PFSK-1 (cell line): Measurements from ENCODE around the gene ACAP2.

Experiments used
- POLR2AphosphoS5 ChIP-seq: IDR thresholded peaks from 2 replicates; pipeline ENCODE4 v1.6.1; 2012; ENCODE audit warnings: low read depth, mild to moderate bottlenecking, control low read depth, low read length, moderate library complexity
- REST ChIP-seq, 2 experiments: IDR thresholded peaks; 2 replicates each; pipeline versions ENCODE4 v1.6.1 to v1.8.0; 2011 to 2012; ENCODE audit warnings: low read depth in 2 of 2, low read length in 2 of 2, control low read depth in 1 of 2, inconsistent platforms in 1 of 2, mild to moderate bottlenecking in 1 of 2, moderate library complexity in 1 of 2; ENCODE audit not compliant: insufficient read depth in 1 of 2
- SIN3A ChIP-seq: IDR thresholded peaks from 2 replicates; pipeline ENCODE4 v1.6.1; 2012; ENCODE audit warnings: mild to moderate bottlenecking, low read length, moderate library complexity, borderline replicate concordance; ENCODE audit not compliant: insufficient read depth
- TAF1 ChIP-seq: IDR thresholded peaks from 2 replicates; pipeline ENCODE4 v1.6.1; 2012; ENCODE audit warnings: low read length, control low read depth, borderline replicate concordance; ENCODE audit not compliant: insufficient read depth

GRCh38 chr3:195443391-195443989, 670 bp upstream of the ACAP2 start:
- TF ChIP-seq SIN3A (no peak), POLR2AphosphoS5 (no peak; the same call in 1 of the 2 replicates), REST (IDR thresholded peaks at IDR 0.05; ENCODE audit: insufficient read depth in 1 of 2, low read depth in 2 of 2, low read length in 2 of 2) (no peak), TAF1 (no peak)
